ENCODE results near the gene PARD3.
"Not testable (repeated sequence)": the region's sequence is repeated elsewhere in the genome, so short reads cannot be mapped to it uniquely, and the experiment has no call there.

PARD3 gene

GRCh38 chr10:34280599-34281374 is 534.3 kb downstream of the PARD3 start:
- H3K4me3 ChIP-seq (ENCODE audit: low read depth in 1 of 2, low read length in 2 of 2) = no peak overlapping the region
- no peaks in the 10 kb centered on the region for H3K27me3 ChIP-seq (ENCODE audit: low read depth, low read length)
- no peaks in the 10 kb centered on the region for H3K9me3 ChIP-seq (ENCODE audit: control insufficient read depth in 1 of 2, low read length in 2 of 2)
- H3K4me1 ChIP-seq (ENCODE audit: control insufficient read depth in 1 of 2, insufficient read depth in 2 of 2, low read length in 2 of 2) = no peaks in the 10 kb centered on the region
- no peak overlapping the region for H3K27ac ChIP-seq (ENCODE audit: low read length)
- H3K36me3 ChIP-seq (ENCODE audit: control insufficient read depth in 1 of 2, insufficient read depth in 2 of 2, low read length in 2 of 2) = peaks cover 0 to 7% of the 10 kb centered on the region in 2 donors

DNA sequence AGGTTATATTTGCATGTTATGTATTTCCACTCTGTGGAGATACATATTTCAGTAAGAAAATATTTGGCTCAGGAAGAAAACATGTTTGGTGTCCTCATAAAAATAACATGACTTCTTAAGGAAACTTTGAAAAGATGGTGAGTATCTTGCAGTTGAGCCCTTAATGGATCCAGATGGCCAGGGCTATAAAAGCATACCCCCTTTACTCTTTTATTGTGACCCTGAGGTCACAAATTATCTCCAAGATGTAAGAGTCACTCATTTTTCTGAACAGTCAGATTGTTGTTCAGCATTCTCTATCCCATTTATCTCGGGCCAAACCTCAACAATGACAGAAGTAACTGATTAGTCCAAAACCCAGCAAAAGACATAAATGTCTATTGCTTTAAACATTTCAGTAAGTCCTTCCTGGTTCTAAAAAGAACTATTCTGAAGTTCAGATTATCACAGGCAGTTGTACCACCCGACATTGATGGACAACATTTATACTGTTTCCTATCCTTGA is 539.4 kb downstream of the PARD3 start:
- Histone ChIP-seq H3K4me1 (ENCODE audit: control insufficient read depth in 1 of 2, insufficient read depth in 2 of 2, low read length in 2 of 2) (no peaks in the 10 kb centered on the region), H3K27ac (ENCODE audit: low read length) (no peak overlapping the region), H3K27me3 (ENCODE audit: low read depth, low read length) (no peaks in the 10 kb centered on the region), H3K36me3 (ENCODE audit: control insufficient read depth in 1 of 2, insufficient read depth in 2 of 2, low read length in 2 of 2) (no peaks in the 10 kb centered on the region), H3K9me3 (ENCODE audit: control insufficient read depth in 1 of 2, low read length in 2 of 2) (no peaks in the 10 kb centered on the region), H3K4me3 (ENCODE audit: low read depth in 1 of 2, low read length in 2 of 2) (no peak overlapping the region)

GRCh38 chr10:34274906-34275305 is 540.2 kb downstream of the PARD3 start:
- Histone ChIP-seq H3K4me1 (ENCODE audit: control insufficient read depth in 1 of 2, insufficient read depth in 2 of 2, low read length in 2 of 2) (no peaks in the 10 kb centered on the region), H3K27ac (ENCODE audit: low read length) (no peak overlapping the region), H3K36me3 (ENCODE audit: control insufficient read depth in 1 of 2, insufficient read depth in 2 of 2, low read length in 2 of 2) (no peaks in the 10 kb centered on the region), H3K9me3 (ENCODE audit: control insufficient read depth in 1 of 2, low read length in 2 of 2) (no peaks in the 10 kb centered on the region), H3K4me3 (ENCODE audit: low read depth in 1 of 2, low read length in 2 of 2) (no peak overlapping the region), H3K27me3 (ENCODE audit: low read depth, low read length) (no peaks in the 10 kb centered on the region)

GRCh38 chr10:34273340-34273739 is 541.8 kb downstream of the PARD3 start:
- Histone ChIP-seq H3K36me3 (ENCODE audit: control insufficient read depth in 1 of 2, insufficient read depth in 2 of 2, low read length in 2 of 2) (peaks cover 0 to 8% of the 10 kb centered on the region in 2 donors), H3K27me3 (ENCODE audit: low read depth, low read length) (no peaks in the 10 kb centered on the region), H3K9me3 (ENCODE audit: control insufficient read depth in 1 of 2, low read length in 2 of 2) (no peaks in the 10 kb centered on the region), H3K27ac (ENCODE audit: low read length) (no peak overlapping the region), H3K4me1 (ENCODE audit: control insufficient read depth in 1 of 2, insufficient read depth in 2 of 2, low read length in 2 of 2) (no peaks in the 10 kb centered on the region), H3K4me3 (ENCODE audit: low read depth in 1 of 2, low read length in 2 of 2) (no peak overlapping the region)

- Histone ChIP-seq H3K27me3 (ENCODE audit: low read depth, low read length) (no peaks in the 10 kb centered on the region), H3K9me3 (ENCODE audit: control insufficient read depth in 1 of 2, low read length in 2 of 2) (no peaks in the 10 kb centered on the region), H3K4me1 (ENCODE audit: control insufficient read depth in 1 of 2, insufficient read depth in 2 of 2, low read length in 2 of 2) (no peaks in the 10 kb centered on the region)
Observed at GRCh38 chr10:34272316-34272715, 542.8 kb downstream of the PARD3 start.

DNA sequence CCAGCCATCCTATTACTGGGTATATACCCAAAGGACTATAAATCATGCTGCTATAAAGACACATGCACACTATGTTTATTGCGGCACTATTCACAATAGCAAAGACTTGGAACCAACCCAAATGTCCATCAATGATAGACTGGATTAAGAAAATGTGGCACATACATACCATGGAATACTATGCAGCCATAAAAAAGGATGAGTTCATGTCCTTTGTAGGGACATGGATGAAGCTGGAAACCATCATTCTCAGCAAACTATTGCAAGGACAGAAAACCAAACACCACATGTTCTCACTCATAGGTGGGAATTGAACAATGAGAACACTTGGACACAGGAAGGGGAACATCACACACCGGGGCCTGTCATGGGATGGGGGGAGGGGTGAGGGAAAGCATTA is 546.7 kb downstream of the PARD3 start:
- H3K36me3 ChIP-seq (ENCODE audit: control insufficient read depth in 1 of 2, insufficient read depth in 2 of 2, low read length in 2 of 2); H3K27ac ChIP-seq (ENCODE audit: low read length); H3K4me1 ChIP-seq (ENCODE audit: control insufficient read depth in 1 of 2, insufficient read depth in 2 of 2, low read length in 2 of 2); H3K9me3 ChIP-seq (ENCODE audit: control insufficient read depth in 1 of 2, low read length in 2 of 2); H3K27me3 ChIP-seq (ENCODE audit: low read depth, low read length); H3K4me3 ChIP-seq (ENCODE audit: low read depth in 1 of 2, low read length in 2 of 2): not testable (repeated sequence)

More at GRCh38 chr10:34272316-34272715, 542.8 kb downstream of the PARD3 start:
- no peak overlapping the region for H3K4me3 ChIP-seq (ENCODE audit: low read depth in 1 of 2, low read length in 2 of 2)
- peaks cover 0 to 8% of the 10 kb centered on the region in 2 donors for H3K36me3 ChIP-seq (ENCODE audit: control insufficient read depth in 1 of 2, insufficient read depth in 2 of 2, low read length in 2 of 2)
- no peak overlapping the region for H3K27ac ChIP-seq (ENCODE audit: low read length)

DNA sequence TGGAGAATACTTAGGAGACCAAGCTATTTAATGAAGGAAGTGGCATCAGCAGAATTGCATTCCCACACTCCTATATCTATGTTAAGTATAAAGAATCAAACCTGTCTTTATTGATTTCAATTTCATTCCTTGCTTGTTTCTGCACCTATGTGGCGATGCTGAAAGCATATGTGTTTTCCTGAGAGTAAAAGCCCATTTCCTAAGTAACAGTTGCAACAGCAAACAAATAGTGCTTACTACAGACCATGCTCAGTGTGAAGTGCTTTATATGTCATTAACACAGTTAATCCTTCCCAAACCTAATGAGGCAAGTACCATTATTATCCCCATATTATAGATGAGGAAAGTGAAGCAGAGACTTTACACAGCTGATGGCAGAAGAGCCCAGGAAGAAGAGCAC is 552.1 kb downstream of the PARD3 start:
- Histone ChIP-seq H3K27me3 (ENCODE audit: low read depth, low read length) (no peaks in the 10 kb centered on the region), H3K4me3 (ENCODE audit: low read depth in 1 of 2, low read length in 2 of 2) (no peak overlapping the region), H3K36me3 (ENCODE audit: control insufficient read depth in 1 of 2, insufficient read depth in 2 of 2, low read length in 2 of 2) (peaks cover 0 to 12% of the 10 kb centered on the region in 2 donors), H3K4me1 (ENCODE audit: control insufficient read depth in 1 of 2, insufficient read depth in 2 of 2, low read length in 2 of 2) (no peaks in the 10 kb centered on the region), H3K27ac (ENCODE audit: low read length) (no peak overlapping the region), H3K9me3 (ENCODE audit: control insufficient read depth in 1 of 2, low read length in 2 of 2) (no peaks in the 10 kb centered on the region)

GRCh38 chr10:34260904-34261303 is 554.2 kb downstream of the PARD3 start:
- no peaks in the 10 kb centered on the region for H3K4me1 ChIP-seq (ENCODE audit: control insufficient read depth in 1 of 2, insufficient read depth in 2 of 2, low read length in 2 of 2)
- no peaks in the 10 kb centered on the region for H3K27me3 ChIP-seq (ENCODE audit: low read depth, low read length)
- H3K36me3 ChIP-seq (ENCODE audit: control insufficient read depth in 1 of 2, insufficient read depth in 2 of 2, low read length in 2 of 2) = peaks cover 0 to 12% of the 10 kb centered on the region in 2 donors
- no peak overlapping the region for H3K4me3 ChIP-seq (ENCODE audit: low read depth in 1 of 2, low read length in 2 of 2)
- no peak overlapping the region for H3K27ac ChIP-seq (ENCODE audit: low read length)
- no peaks in the 10 kb centered on the region for H3K9me3 ChIP-seq (ENCODE audit: control insufficient read depth in 1 of 2, low read length in 2 of 2)

DNA sequence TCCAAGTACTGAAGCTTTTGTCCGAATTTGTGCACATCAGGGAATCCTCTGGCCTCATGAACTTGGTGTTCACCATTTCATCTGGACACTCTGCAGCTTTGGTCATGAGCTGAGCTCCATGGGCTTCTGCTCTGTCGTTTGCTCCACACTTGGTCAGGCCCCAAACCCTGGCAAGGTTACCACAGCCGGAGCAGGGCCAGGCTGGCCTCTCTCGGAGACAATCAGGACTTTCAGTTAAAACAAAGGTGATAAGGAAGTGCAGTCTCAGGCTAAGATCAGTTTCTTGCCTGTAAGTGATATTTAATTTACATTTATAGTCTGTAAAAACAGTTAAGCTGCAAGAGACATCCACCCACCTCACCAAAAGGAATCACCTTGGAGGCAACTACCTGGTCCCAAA is 558.9 kb downstream of the PARD3 start:
- Histone ChIP-seq H3K9me3 (ENCODE audit: control insufficient read depth in 1 of 2, low read length in 2 of 2) (no peaks in the 10 kb centered on the region), H3K27me3 (ENCODE audit: low read depth, low read length) (no peaks in the 10 kb centered on the region), H3K4me3 (ENCODE audit: low read depth in 1 of 2, low read length in 2 of 2) (no peak overlapping the region), H3K4me1 (ENCODE audit: control insufficient read depth in 1 of 2, insufficient read depth in 2 of 2, low read length in 2 of 2) (peaks cover 0 to 8% of the 10 kb centered on the region in 2 donors), H3K36me3 (ENCODE audit: control insufficient read depth in 1 of 2, insufficient read depth in 2 of 2, low read length in 2 of 2) (peaks cover 0 to 12% of the 10 kb centered on the region in 2 donors), H3K27ac (ENCODE audit: low read length) (no peak overlapping the region)

GRCh38 chr10:34255035-34255434 is 560.1 kb downstream of the PARD3 start:
- H3K4me3 ChIP-seq (ENCODE audit: low read depth in 1 of 2, low read length in 2 of 2) = no peak overlapping the region
- peaks cover 0 to 9% of the 10 kb centered on the region in 2 donors for H3K36me3 ChIP-seq (ENCODE audit: control insufficient read depth in 1 of 2, insufficient read depth in 2 of 2, low read length in 2 of 2)
- no peaks in the 10 kb centered on the region for H3K27me3 ChIP-seq (ENCODE audit: low read depth, low read length)
- peaks cover 0 to 8% of the 10 kb centered on the region in 2 donors for H3K4me1 ChIP-seq (ENCODE audit: control insufficient read depth in 1 of 2, insufficient read depth in 2 of 2, low read length in 2 of 2)
- no peak overlapping the region for H3K27ac ChIP-seq (ENCODE audit: low read length)
- H3K9me3 ChIP-seq (ENCODE audit: control insufficient read depth in 1 of 2, low read length in 2 of 2) = no peaks in the 10 kb centered on the region

- H3K27me3 ChIP-seq (ENCODE audit: low read depth, low read length) = no peaks in the 10 kb centered on the region
- H3K4me1 ChIP-seq (ENCODE audit: control insufficient read depth in 1 of 2, insufficient read depth in 2 of 2, low read length in 2 of 2) = peaks cover 0 to 8% of the 10 kb centered on the region in 2 donors
- H3K27ac ChIP-seq (ENCODE audit: low read length) = no peak overlapping the region
- H3K4me3 ChIP-seq (ENCODE audit: low read depth in 1 of 2, low read length in 2 of 2) = no peak overlapping the region
- no peaks in the 10 kb centered on the region for H3K9me3 ChIP-seq (ENCODE audit: control insufficient read depth in 1 of 2, low read length in 2 of 2)
- peaks cover 0 to 5% of the 10 kb centered on the region in 2 donors for H3K36me3 ChIP-seq (ENCODE audit: control insufficient read depth in 1 of 2, insufficient read depth in 2 of 2, low read length in 2 of 2)
Observed at GRCh38 chr10:34254596-34254995, 560.5 kb downstream of the PARD3 start.

GRCh38 chr10:34252111-34252510 is 563.0 kb downstream of the PARD3 start:
- no peaks in the 10 kb centered on the region for H3K36me3 ChIP-seq (ENCODE audit: control insufficient read depth in 1 of 2, insufficient read depth in 2 of 2, low read length in 2 of 2)
- H3K27ac ChIP-seq (ENCODE audit: low read length) = no peak overlapping the region
- H3K4me1 ChIP-seq (ENCODE audit: control insufficient read depth in 1 of 2, insufficient read depth in 2 of 2, low read length in 2 of 2) = peaks cover 0 to 8% of the 10 kb centered on the region in 2 donors
- H3K27me3 ChIP-seq (ENCODE audit: low read depth, low read length) = no peaks in the 10 kb centered on the region
- no peaks in the 10 kb centered on the region for H3K9me3 ChIP-seq (ENCODE audit: control insufficient read depth in 1 of 2, low read length in 2 of 2)
- H3K4me3 ChIP-seq (ENCODE audit: low read depth in 1 of 2, low read length in 2 of 2) = no peak overlapping the region

All from muscle layer of duodenum (tissue), 2 donors.